Adrenal gland (tissue), 5 donors: ENCODE measurements around the gene PRKCE.

Source experiments
- POLR2A ChIP-seq, 2 donors: fragments of 450-650 bp; IDR thresholded peaks; one replicate each; pipeline ENCODE4 v1.6.1; 2017; ENCODE audit warnings: antibody characterized with exemption in 2 of 2, mild to moderate bottlenecking in 2 of 2, moderate library complexity in 1 of 2
- TF ChIP-seq, protein P1 (sequence below), 6 experiments: fragments of 450-650 bp in 4 of 6; fragments of 200-600 bp in 2 of 6; sonication (generic) in 1 of 6; IDR thresholded peaks; 1 replicate in 5 of 6; 2 replicates in 1 of 6; pipeline versions ENCODE4 v1.5.1 to v1.8.0; 2016 to 2021; ENCODE audit warnings: antibody characterized with exemption in 6 of 6, mild to moderate bottlenecking in 2 of 6, moderate library complexity in 1 of 6
- donor health status: DM: no; HTN: no; CAD: no.

DNA sequence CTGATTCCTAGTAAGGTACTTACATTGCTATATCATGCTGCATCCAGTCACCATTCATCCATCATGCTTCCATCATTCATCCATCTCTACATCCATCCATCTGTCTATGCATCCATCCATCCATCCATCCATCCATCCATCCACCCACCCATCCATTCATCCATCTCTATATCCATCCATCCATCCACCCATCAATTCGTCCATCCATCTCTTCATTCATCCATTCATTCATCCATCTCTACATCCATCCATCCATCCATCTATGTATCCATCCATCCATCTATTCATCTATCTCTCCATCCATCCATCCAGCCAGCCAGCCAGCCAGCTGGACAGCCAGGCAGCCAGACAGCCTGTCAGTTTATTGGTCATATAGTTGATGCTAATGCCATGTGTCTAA lies 20.7 kb downstream of the PRKCE start:
- no peak for TF ChIP-seq POLR2A (IDR thresholded peaks at IDR 0.05)
- TF ChIP-seq, protein P1, sequence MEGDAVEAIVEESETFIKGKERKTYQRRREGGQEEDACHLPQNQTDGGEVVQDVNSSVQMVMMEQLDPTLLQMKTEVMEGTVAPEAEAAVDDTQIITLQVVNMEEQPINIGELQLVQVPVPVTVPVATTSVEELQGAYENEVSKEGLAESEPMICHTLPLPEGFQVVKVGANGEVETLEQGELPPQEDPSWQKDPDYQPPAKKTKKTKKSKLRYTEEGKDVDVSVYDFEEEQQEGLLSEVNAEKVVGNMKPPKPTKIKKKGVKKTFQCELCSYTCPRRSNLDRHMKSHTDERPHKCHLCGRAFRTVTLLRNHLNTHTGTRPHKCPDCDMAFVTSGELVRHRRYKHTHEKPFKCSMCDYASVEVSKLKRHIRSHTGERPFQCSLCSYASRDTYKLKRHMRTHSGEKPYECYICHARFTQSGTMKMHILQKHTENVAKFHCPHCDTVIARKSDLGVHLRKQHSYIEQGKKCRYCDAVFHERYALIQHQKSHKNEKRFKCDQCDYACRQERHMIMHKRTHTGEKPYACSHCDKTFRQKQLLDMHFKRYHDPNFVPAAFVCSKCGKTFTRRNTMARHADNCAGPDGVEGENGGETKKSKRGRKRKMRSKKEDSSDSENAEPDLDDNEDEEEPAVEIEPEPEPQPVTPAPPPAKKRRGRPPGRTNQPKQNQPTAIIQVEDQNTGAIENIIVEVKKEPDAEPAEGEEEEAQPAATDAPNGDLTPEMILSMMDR (IDR thresholded peaks at IDR 0.05) = no peak
